WTC11 (cell line): ENCODE measurements around the gene CEP72. TPM values are rescaled to one million over a fixed set of nuclear protein-coding genes. Genes with fewer than 3 reads are reported as not detected.

Source experiments
- ATAC-seq: fragments of 200-7000 bp; cut with Tn5 transposase; 2 replicates; pipeline ENCODE4 v1.10.0; 2021; ENCODE audit warnings: mild to moderate bottlenecking, moderate library complexity
- CTCF ChIA-PET: fragments of 300-600 bp; sonication (Branson Sonifier 250); formaldehyde crosslinking; loops from one replicate; lab custom pipeline; 2021; ENCODE audit warnings: antibody characterized with exemption; lab: Charles Lee
- POLR2A ChIA-PET: fragments of 350-600 bp; sonication (Branson Sonifier 250); formaldehyde crosslinking; loops from one replicate; lab custom pipeline; 2021; ENCODE audit warnings: antibody characterized with exemption; lab: Charles Lee
- DNase-seq: peaks from one replicate; pipeline ENCODE4 v3.0.0; 2021; ENCODE audit warnings: low spot score
- H3K27ac Mint-ChIP-seq: 2 replicates; pipeline ENCODE4 v1.8.0; 2021; ENCODE audit warnings: mixed read lengths
- H3K27me3 Mint-ChIP-seq: 2 replicates; pipeline ENCODE4 v1.8.0; 2021; ENCODE audit warnings: low read depth, mild to moderate bottlenecking, moderate library complexity, mixed read lengths
- H3K36me3 Mint-ChIP-seq: 2 replicates; pipeline ENCODE4 v1.8.0; 2021; ENCODE audit warnings: mixed read lengths
- H3K4me1 Mint-ChIP-seq: 2 replicates; pipeline ENCODE4 v1.8.0; 2022; ENCODE audit warnings: mixed read lengths
- H3K4me3 Mint-ChIP-seq: 2 replicates; pipeline ENCODE4 v1.8.0; 2021; ENCODE audit warnings: mild to moderate bottlenecking, moderate library complexity, mixed read lengths
- H3K9me3 Mint-ChIP-seq: 2 replicates; pipeline ENCODE4 v1.8.0; 2021; ENCODE audit warnings: mixed read lengths
- ELF4 ChIP-seq: sonication (generic); formaldehyde crosslinking; IDR thresholded peaks from 2 replicates; pipeline ENCODE4 v1.8.1; 2022; ENCODE audit warnings: low read depth, mild to moderate bottlenecking, moderate library complexity, missing genetic modification reagents
- FOXK1 ChIP-seq: sonication (generic); formaldehyde crosslinking; IDR thresholded peaks from 2 replicates; pipeline ENCODE4 v1.8.0; 2022; ENCODE audit warnings: mild to moderate bottlenecking, moderate library complexity, missing genetic modification reagents
- GABPB1 ChIP-seq: sonication (generic); formaldehyde crosslinking; IDR thresholded peaks from 2 replicates; pipeline ENCODE4 v1.8.1; 2023; ENCODE audit warnings: mild to moderate bottlenecking, missing genetic modification reagents
- GTF2I ChIP-seq: fragments of 250-450 bp; sonication (Bioruptor Pico); conservative IDR thresholded peaks from 2 replicates; pipeline ENCODE4 v1.4.0; 2021; ENCODE audit warnings: mild to moderate bottlenecking
- NFE2L1 ChIP-seq: sonication (generic); formaldehyde crosslinking; IDR thresholded peaks from 2 replicates; pipeline ENCODE4 v1.8.1; 2023; ENCODE audit warnings: missing genetic modification reagents
- NFYB ChIP-seq: sonication (generic); formaldehyde crosslinking; conservative IDR thresholded peaks from 2 replicates; pipeline ENCODE4 v1.8.0; 2022; ENCODE audit warnings: low read depth, missing genetic modification reagents
- SMAD4 ChIP-seq: sonication (generic); formaldehyde crosslinking; IDR thresholded peaks from 2 replicates; pipeline ENCODE4 v1.8.0; 2022; ENCODE audit warnings: mild to moderate bottlenecking, missing genetic modification reagents
- TEAD4 ChIP-seq: sonication (generic); formaldehyde crosslinking; IDR thresholded peaks from 2 replicates; pipeline ENCODE4 v1.8.0; 2022; ENCODE audit warnings: mild to moderate bottlenecking, missing genetic modification reagents
- ZBTB21 ChIP-seq: sonication (generic); formaldehyde crosslinking; IDR thresholded peaks from 2 replicates; pipeline ENCODE4 v1.8.1; 2023; ENCODE audit warnings: mild to moderate bottlenecking, missing genetic modification reagents, borderline replicate concordance
- ZNF138 ChIP-seq: sonication (generic); formaldehyde crosslinking; conservative IDR thresholded peaks from 2 replicates; pipeline ENCODE4 v1.8.1; 2022; ENCODE audit warnings: mild to moderate bottlenecking, moderate library complexity, missing genetic modification reagents
- ZNF317 ChIP-seq: sonication (generic); formaldehyde crosslinking; IDR thresholded peaks from 2 replicates; pipeline ENCODE4 v1.8.1; 2023; ENCODE audit warnings: low read depth, mild to moderate bottlenecking, moderate library complexity, missing genetic modification reagents, borderline replicate concordance
- ZNF671 ChIP-seq: fragments of 250-450 bp; sonication (Bioruptor Pico); IDR thresholded peaks from 2 replicates; pipeline ENCODE4 v1.8.0; 2021; ENCODE audit warnings: mild to moderate bottlenecking
- total RNA-seq: library from RNA; stranded (reverse); gene quantifications from 3 replicates; pipeline ENCODE4 v1.2.3, GENCODE V29; 2021
- TF ChIP-seq, protein P1 (sequence below): sonication (generic); formaldehyde crosslinking; conservative IDR thresholded peaks from 2 replicates; pipeline ENCODE4 v1.8.1; 2022; ENCODE audit warnings: mild to moderate bottlenecking, missing genetic modification reagents
- TF ChIP-seq, protein P2 (sequence below): sonication (generic); formaldehyde crosslinking; conservative IDR thresholded peaks from 2 replicates; pipeline ENCODE4 v1.8.1; 2023; ENCODE audit warnings: mild to moderate bottlenecking, low read depth, missing genetic modification reagents, moderate library complexity
- TF ChIP-seq, protein P3 (sequence below): sonication (generic); formaldehyde crosslinking; IDR thresholded peaks from 2 replicates; pipeline ENCODE4 v1.8.1; 2023; ENCODE audit warnings: mild to moderate bottlenecking, moderate library complexity, missing genetic modification reagents
- TF ChIP-seq, protein P4 (sequence below): sonication (generic); formaldehyde crosslinking; IDR thresholded peaks from 2 replicates; pipeline ENCODE4 v1.8.0; 2023; ENCODE audit warnings: mild to moderate bottlenecking, missing genetic modification reagents
- TF ChIP-seq, protein P5 (sequence below): sonication (generic); formaldehyde crosslinking; IDR thresholded peaks from 2 replicates; pipeline ENCODE4 v1.8.0; 2023; ENCODE audit warnings: missing genetic modification reagents, mild to moderate bottlenecking, borderline replicate concordance
- TF ChIP-seq, protein P6 (sequence below): sonication (generic); formaldehyde crosslinking; IDR thresholded peaks from 2 replicates; pipeline ENCODE4 v1.8.0; 2022; ENCODE audit warnings: mild to moderate bottlenecking, missing genetic modification reagents

CEP72 gene
- total RNA-seq, 1 experiment from 2014 or later: 26.6 TPM

DNA sequence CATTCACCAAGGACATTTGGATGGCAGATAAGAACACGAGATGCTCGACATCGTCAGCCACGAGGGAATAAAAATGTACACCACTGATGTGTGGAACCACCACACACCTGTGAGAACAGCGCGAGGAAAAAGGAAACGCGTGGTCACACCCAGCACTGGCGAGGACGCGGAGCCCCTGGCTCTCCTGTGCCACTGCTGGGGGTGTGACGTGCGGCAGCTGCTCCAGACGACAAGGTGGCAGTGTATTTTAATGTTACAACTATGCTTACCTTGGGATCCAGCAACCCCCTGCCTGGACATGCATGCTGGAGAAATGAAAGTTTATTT is 13.6 kb upstream of the CEP72 start:
- CTCF ChIA-PET: no interaction called here
- no peak for DNase-seq
- POLR2A ChIA-PET: no interaction called here
- no peak for ATAC-seq
- no peaks in the 10 kb centered on the region for H3K4me1 Mint-ChIP-seq
- no peak overlapping the region for H3K4me3 Mint-ChIP-seq
- no peak overlapping the region for H3K27ac Mint-ChIP-seq
- no peaks in the 10 kb centered on the region for H3K36me3 Mint-ChIP-seq
- H3K27me3 Mint-ChIP-seq: peaks cover 45% of the 10 kb centered on the region
- H3K9me3 Mint-ChIP-seq: no peaks in the 10 kb centered on the region
- TF ChIP-seq GTF2I (no peak), NFYB (CRISPR knock-in tag) (no peak), ZBTB21 (no peak), TEAD4 (CRISPR knock-in tag) (no peak), SMAD4 (CRISPR knock-in tag) (no peak), ZNF671 (CRISPR knock-in tag) (no peak), ELF4 (CRISPR knock-in tag) (no peak), GABPB1 (CRISPR knock-in tag) (no peak), NFE2L1 (no peak), FOXK1 (CRISPR knock-in tag) (no peak), ZNF138 (CRISPR knock-in tag) (no peak), ZNF317 (CRISPR knock-in tag) (no peak)
- TF ChIP-seq, protein P1, sequence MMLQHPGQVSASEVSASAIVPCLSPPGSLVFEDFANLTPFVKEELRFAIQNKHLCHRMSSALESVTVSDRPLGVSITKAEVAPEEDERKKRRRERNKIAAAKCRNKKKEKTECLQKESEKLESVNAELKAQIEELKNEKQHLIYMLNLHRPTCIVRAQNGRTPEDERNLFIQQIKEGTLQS (CRISPR knock-in tag): no peak
- TF ChIP-seq, protein P2, sequence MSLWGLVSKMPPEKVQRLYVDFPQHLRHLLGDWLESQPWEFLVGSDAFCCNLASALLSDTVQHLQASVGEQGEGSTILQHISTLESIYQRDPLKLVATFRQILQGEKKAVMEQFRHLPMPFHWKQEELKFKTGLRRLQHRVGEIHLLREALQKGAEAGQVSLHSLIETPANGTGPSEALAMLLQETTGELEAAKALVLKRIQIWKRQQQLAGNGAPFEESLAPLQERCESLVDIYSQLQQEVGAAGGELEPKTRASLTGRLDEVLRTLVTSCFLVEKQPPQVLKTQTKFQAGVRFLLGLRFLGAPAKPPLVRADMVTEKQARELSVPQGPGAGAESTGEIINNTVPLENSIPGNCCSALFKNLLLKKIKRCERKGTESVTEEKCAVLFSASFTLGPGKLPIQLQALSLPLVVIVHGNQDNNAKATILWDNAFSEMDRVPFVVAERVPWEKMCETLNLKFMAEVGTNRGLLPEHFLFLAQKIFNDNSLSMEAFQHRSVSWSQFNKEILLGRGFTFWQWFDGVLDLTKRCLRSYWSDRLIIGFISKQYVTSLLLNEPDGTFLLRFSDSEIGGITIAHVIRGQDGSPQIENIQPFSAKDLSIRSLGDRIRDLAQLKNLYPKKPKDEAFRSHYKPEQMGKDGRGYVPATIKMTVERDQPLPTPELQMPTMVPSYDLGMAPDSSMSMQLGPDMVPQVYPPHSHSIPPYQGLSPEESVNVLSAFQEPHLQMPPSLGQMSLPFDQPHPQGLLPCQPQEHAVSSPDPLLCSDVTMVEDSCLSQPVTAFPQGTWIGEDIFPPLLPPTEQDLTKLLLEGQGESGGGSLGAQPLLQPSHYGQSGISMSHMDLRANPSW (CRISPR knock-in tag): no peak
- TF ChIP-seq, protein P3, sequence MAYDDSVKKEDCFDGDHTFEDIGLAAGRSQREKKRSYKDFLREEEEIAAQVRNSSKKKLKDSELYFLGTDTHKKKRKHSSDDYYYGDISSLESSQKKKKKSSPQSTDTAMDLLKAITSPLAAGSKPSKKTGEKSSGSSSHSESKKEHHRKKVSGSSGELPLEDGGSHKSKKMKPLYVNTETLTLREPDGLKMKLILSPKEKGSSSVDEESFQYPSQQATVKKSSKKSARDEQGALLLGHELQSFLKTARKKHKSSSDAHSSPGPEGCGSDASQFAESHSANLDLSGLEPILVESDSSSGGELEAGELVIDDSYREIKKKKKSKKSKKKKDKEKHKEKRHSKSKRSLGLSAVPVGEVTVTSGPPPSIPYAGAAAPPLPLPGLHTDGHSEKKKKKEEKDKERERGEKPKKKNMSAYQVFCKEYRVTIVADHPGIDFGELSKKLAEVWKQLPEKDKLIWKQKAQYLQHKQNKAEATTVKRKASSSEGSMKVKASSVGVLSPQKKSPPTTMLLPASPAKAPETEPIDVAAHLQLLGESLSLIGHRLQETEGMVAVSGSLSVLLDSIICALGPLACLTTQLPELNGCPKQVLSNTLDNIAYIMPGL (CRISPR knock-in tag): no peak
- TF ChIP-seq, protein P4, sequence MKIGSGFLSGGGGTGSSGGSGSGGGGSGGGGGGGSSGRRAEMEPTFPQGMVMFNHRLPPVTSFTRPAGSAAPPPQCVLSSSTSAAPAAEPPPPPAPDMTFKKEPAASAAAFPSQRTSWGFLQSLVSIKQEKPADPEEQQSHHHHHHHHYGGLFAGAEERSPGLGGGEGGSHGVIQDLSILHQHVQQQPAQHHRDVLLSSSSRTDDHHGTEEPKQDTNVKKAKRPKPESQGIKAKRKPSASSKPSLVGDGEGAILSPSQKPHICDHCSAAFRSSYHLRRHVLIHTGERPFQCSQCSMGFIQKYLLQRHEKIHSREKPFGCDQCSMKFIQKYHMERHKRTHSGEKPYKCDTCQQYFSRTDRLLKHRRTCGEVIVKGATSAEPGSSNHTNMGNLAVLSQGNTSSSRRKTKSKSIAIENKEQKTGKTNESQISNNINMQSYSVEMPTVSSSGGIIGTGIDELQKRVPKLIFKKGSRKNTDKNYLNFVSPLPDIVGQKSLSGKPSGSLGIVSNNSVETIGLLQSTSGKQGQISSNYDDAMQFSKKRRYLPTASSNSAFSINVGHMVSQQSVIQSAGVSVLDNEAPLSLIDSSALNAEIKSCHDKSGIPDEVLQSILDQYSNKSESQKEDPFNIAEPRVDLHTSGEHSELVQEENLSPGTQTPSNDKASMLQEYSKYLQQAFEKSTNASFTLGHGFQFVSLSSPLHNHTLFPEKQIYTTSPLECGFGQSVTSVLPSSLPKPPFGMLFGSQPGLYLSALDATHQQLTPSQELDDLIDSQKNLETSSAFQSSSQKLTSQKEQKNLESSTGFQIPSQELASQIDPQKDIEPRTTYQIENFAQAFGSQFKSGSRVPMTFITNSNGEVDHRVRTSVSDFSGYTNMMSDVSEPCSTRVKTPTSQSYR: no peak
- TF ChIP-seq, protein P5, sequence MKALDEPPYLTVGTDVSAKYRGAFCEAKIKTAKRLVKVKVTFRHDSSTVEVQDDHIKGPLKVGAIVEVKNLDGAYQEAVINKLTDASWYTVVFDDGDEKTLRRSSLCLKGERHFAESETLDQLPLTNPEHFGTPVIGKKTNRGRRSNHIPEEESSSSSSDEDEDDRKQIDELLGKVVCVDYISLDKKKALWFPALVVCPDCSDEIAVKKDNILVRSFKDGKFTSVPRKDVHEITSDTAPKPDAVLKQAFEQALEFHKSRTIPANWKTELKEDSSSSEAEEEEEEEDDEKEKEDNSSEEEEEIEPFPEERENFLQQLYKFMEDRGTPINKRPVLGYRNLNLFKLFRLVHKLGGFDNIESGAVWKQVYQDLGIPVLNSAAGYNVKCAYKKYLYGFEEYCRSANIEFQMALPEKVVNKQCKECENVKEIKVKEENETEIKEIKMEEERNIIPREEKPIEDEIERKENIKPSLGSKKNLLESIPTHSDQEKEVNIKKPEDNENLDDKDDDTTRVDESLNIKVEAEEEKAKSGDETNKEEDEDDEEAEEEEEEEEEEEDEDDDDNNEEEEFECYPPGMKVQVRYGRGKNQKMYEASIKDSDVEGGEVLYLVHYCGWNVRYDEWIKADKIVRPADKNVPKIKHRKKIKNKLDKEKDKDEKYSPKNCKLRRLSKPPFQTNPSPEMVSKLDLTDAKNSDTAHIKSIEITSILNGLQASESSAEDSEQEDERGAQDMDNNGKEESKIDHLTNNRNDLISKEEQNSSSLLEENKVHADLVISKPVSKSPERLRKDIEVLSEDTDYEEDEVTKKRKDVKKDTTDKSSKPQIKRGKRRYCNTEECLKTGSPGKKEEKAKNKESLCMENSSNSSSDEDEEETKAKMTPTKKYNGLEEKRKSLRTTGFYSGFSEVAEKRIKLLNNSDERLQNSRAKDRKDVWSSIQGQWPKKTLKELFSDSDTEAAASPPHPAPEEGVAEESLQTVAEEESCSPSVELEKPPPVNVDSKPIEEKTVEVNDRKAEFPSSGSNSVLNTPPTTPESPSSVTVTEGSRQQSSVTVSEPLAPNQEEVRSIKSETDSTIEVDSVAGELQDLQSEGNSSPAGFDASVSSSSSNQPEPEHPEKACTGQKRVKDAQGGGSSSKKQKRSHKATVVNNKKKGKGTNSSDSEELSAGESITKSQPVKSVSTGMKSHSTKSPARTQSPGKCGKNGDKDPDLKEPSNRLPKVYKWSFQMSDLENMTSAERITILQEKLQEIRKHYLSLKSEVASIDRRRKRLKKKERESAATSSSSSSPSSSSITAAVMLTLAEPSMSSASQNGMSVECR (CRISPR knock-in tag): no peak
- TF ChIP-seq, protein P6, sequence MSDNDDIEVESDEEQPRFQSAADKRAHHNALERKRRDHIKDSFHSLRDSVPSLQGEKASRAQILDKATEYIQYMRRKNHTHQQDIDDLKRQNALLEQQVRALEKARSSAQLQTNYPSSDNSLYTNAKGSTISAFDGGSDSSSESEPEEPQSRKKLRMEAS (CRISPR knock-in tag): no peak
